Suprapubic skin (tissue), 4 donors: ENCODE measurements around the gene KAZN. TPM values are rescaled to one million over a fixed set of nuclear protein-coding genes. Genes with fewer than 3 reads are reported as not detected.

Experiments used
- DNase-seq, 2 donors: peaks; one replicate each; pipeline ENCODE4 v3.0.0-alpha.2; 2019; ENCODE audit warnings: low spot score in 2 of 2
- H3K27ac ChIP-seq: fragments of 200-600 bp; sonication (generic); one replicate; pipeline ENCODE4 v1.5.1; 2019
- H3K27me3 ChIP-seq: fragments of 200-600 bp; sonication (generic); one replicate; pipeline ENCODE4 v1.5.1; 2019
- H3K36me3 ChIP-seq: fragments of 200-600 bp; sonication (generic); one replicate; pipeline ENCODE4 v1.5.1; 2019
- H3K4me1 ChIP-seq: fragments of 200-600 bp; sonication (generic); one replicate; pipeline ENCODE4 v1.5.1; 2019
- H3K4me3 ChIP-seq: fragments of 200-600 bp; sonication (generic); one replicate; pipeline ENCODE4 v1.5.1; 2019; ENCODE audit warnings: mild to moderate bottlenecking
- H3K9me3 ChIP-seq: fragments of 200-600 bp; sonication (generic); one replicate; pipeline ENCODE4 v1.5.1; 2019
- CTCF ChIP-seq, 2 donors: fragments of 200-600 bp in 1 of 2; fragments of 450-650 bp in 1 of 2; sonication (generic) in 1 of 2; IDR thresholded peaks; one replicate each; pipeline ENCODE4 v1.5.1; 2016 to 2019; ENCODE audit warnings: antibody characterized with exemption in 2 of 2, mild to moderate bottlenecking in 1 of 2, moderate library complexity in 1 of 2
- EP300 ChIP-seq: sonication (generic); formaldehyde crosslinking; IDR thresholded peaks from one replicate; pipeline ENCODE4 v1.6.1; 2017; ENCODE audit warnings: antibody characterized with exemption
- POLR2A ChIP-seq, 2 donors: fragments of 450-650 bp; IDR thresholded peaks; one replicate each; pipeline ENCODE4 v1.6.1; 2017; ENCODE audit warnings: antibody characterized with exemption in 2 of 2, mild to moderate bottlenecking in 2 of 2, moderate library complexity in 2 of 2
- POLR2AphosphoS5 ChIP-seq, 3 donors: sonication (generic); formaldehyde crosslinking; IDR thresholded peaks; one replicate each; pipeline ENCODE4 v1.6.1; 2017; ENCODE audit warnings: antibody characterized with exemption in 3 of 3
- WGBS: methylation state at CpG from one replicate; pipeline ENCODE4 v1.1.5; 2018; 5-methylcytosine and 5-hydroxymethylcytosine counted together
- total RNA-seq, 4 donors: library from RNA; depleted of rRNA; stranded (reverse); fragments of >200 nt; gene quantifications; one replicate each; pipeline ENCODE4 v1.1.0, GENCODE V29; 2016

Gene KAZN
- total RNA-seq, 4 donors from 2014 or later: 29.2 to 37.5 (median 31.7) TPM

GRCh38 chr1:14824314-14824915, 225.9 kb downstream of the KAZN start:
- Histone ChIP-seq H3K4me3 (no peak overlapping the region), H3K27me3 (no peaks in the 10 kb centered on the region), H3K4me1 (no peaks in the 10 kb centered on the region), H3K9me3 (no peaks in the 10 kb centered on the region), H3K27ac (no peak overlapping the region), H3K36me3 (no peaks in the 10 kb centered on the region)
- TF ChIP-seq POLR2A (IDR thresholded peaks at IDR 0.05) (no peak), EP300 (no peak), POLR2AphosphoS5 (IDR thresholded peaks at IDR 0.05) (no peak), CTCF (IDR thresholded peaks at IDR 0.05) (no peak)
- WGBS: 80% methylated on average over 6 of the region's 6 CpGs
- DNase-seq: no peak

- whole genome bisulfite sequencing: 80% methylated on average over 7 of the region's 7 CpGs
- no peak overlapping the region for H3K27ac ChIP-seq
- TF ChIP-seq EP300: no peak
- no peak for TF ChIP-seq POLR2AphosphoS5 (IDR thresholded peaks at IDR 0.05)
- no peak for TF ChIP-seq POLR2A (IDR thresholded peaks at IDR 0.05)
- no peak for TF ChIP-seq CTCF (IDR thresholded peaks at IDR 0.05)
These were observed 226.9 kb downstream of the KAZN start for GRCh38 chr1:14825396-14825795.

GRCh38 chr1:14826172-14826636, 227.7 kb downstream of the KAZN start:
- 67% methylated on average over 13 of the region's 13 CpGs for WGBS
- TF ChIP-seq EP300 (no peak), POLR2AphosphoS5 (IDR thresholded peaks at IDR 0.05) (no peak), CTCF (IDR thresholded peaks at IDR 0.05) (no peak), POLR2A (IDR thresholded peaks at IDR 0.05) (no peak)
- no peaks in the 10 kb centered on the region for H3K9me3 ChIP-seq
- no peaks in the 10 kb centered on the region for H3K27me3 ChIP-seq
- no peak overlapping the region for H3K4me3 ChIP-seq
- H3K36me3 ChIP-seq: no peaks in the 10 kb centered on the region
- DNase-seq: peak in 1 of 2 donors; percentile 84
- H3K4me1 ChIP-seq: no peaks in the 10 kb centered on the region
- H3K27ac ChIP-seq: no peak overlapping the region

More at GRCh38 chr1:14825396-14825795, 226.9 kb downstream of the KAZN start:
- no peaks in the 10 kb centered on the region for H3K4me1 ChIP-seq
- H3K4me3 ChIP-seq: no peak overlapping the region
- H3K36me3 ChIP-seq: no peaks in the 10 kb centered on the region
- H3K27me3 ChIP-seq: no peaks in the 10 kb centered on the region
- no peaks in the 10 kb centered on the region for H3K9me3 ChIP-seq
- no peak for DNase-seq

- Histone ChIP-seq H3K27ac (no peak overlapping the region), H3K4me1 (no peaks in the 10 kb centered on the region), H3K36me3 (no peaks in the 10 kb centered on the region), H3K4me3 (no peak overlapping the region), H3K27me3 (no peaks in the 10 kb centered on the region), H3K9me3 (no peaks in the 10 kb centered on the region)
- TF ChIP-seq CTCF (IDR thresholded peaks at IDR 0.05) (no peak), POLR2A (IDR thresholded peaks at IDR 0.05) (no peak), POLR2AphosphoS5 (IDR thresholded peaks at IDR 0.05) (no peak), EP300 (no peak)
- no peak for DNase-seq
- 92% methylated on average over 11 of the region's 11 CpGs for WGBS
These were observed 228.3 kb downstream of the KAZN start for GRCh38 chr1:14826731-14827326.

- TF ChIP-seq POLR2A (IDR thresholded peaks at IDR 0.05) (no peak), POLR2AphosphoS5 (IDR thresholded peaks at IDR 0.05) (no peak), CTCF (IDR thresholded peaks at IDR 0.05) (no peak), EP300 (no peak)
- 87% methylated on average over 4 of the region's 4 CpGs for WGBS
These were observed 229.4 kb downstream of the KAZN start for GRCh38 chr1:14827870-14828269.

More at GRCh38 chr1:14827870-14828269, 229.4 kb downstream of the KAZN start:
- H3K4me1 ChIP-seq: no peaks in the 10 kb centered on the region
- DNase-seq: no peak
- no peaks in the 10 kb centered on the region for H3K9me3 ChIP-seq
- no peaks in the 10 kb centered on the region for H3K36me3 ChIP-seq
- H3K4me3 ChIP-seq: no peak overlapping the region
- no peak overlapping the region for H3K27ac ChIP-seq
- no peaks in the 10 kb centered on the region for H3K27me3 ChIP-seq
